SK-MEL-5 (cell line): ENCODE results near the gene KDM8. TPM values are rescaled to one million over a fixed set of nuclear protein-coding genes. Genes with fewer than 3 reads are reported as not detected.

ENCODE experiments used
- DNase-seq: peaks from one replicate; pipeline ENCODE4 v3.0.0-alpha.2; 2016; ENCODE audit warnings: low read depth, low spot score
- in situ Hi-C: cut with HindIII; loops from 2 replicates; pipeline ENCODE4 v1.10.0; 2016; ENCODE audit warnings: low sequenced_read_pairs, high pct_unique_total_duplicates, low pct_unique_long_range_greater_than_20kb
- total RNA-seq: library from RNA; depleted of rRNA; stranded (reverse); fragments of >200 nt; shearing (Covaris generic); gene quantifications from 2 replicates; pipeline ENCODE4 v1.2.3, GENCODE V29; 2014; rRNA removed

The KDM8 gene
- total RNA-seq, 1 experiment from 2014 or later = 2.1 TPM

- in situ Hi-C loops = no loop called here
- no peak for DNase-seq
Measured at GRCh38 chr16:27269300-27270150, 66.2 kb downstream of the KDM8 start.

DNA sequence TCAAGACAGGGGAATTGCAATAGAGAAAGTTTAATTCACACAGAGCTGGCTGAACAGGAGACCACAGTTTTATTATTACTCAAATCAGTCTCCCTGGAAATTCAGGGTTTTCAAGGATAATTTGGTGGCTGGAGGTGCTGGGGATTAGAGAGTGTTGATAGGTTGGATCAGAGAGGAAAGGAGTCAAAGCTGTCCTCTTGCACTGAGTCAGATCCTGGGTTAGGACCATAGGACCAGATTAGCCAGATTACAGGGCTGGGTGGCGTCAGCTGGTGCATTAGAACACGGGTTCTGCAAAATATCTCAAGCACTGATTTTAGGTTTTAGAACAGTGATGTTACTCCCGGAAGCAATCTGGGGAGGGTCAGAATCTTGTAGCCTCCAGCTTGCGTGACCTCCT is 67.0 kb downstream of the KDM8 start:
- in situ Hi-C loops = no loop called here
- no peak for DNase-seq

Other genes starting within 250 kb of the KDM8 start
- not detected in 2 replicates for gene C16orf82, start 136.6 kb upstream of the KDM8 start, total RNA-seq
- 65.8 and 77.3 TPM in 2 replicates for gene NSMCE1, start 65.2 kb downstream of the KDM8 start, total RNA-seq
- 5.3 and 5.6 TPM in 2 replicates for gene IL4R, start 110.4 kb downstream of the KDM8 start, total RNA-seq
- 0.29 and 0.61 TPM in 2 replicates for gene IL21R, start 198.6 kb downstream of the KDM8 start, total RNA-seq